Calu3 (cell line): Measurements from ENCODE around the gene DAAM1. TPM values are rescaled to one million over a fixed set of nuclear protein-coding genes. Genes with fewer than 3 reads are reported as not detected.

Experiments
- BruUV-seq: library from RNA; stranded (reverse); fragments of 400-500 nt; replicated peaks from 2 replicates; lab custom pipeline; 2021; lab: Mats Ljungman, UMichigan
- CTCF ChIA-PET: fragments of 300-600 bp; sonication (Branson Sonifier 250); formaldehyde crosslinking; loops from one replicate; lab custom pipeline; 2022; ENCODE audit warnings: antibody characterized with exemption; lab: Charles Lee
- DNase-seq: peaks from one replicate; pipeline ENCODE4 v3.0.0; 2022
- H3K27ac Mint-ChIP-seq: one replicate; pipeline ENCODE4 v1.8.0; 2022; ENCODE audit warnings: mixed read lengths; ENCODE audit not compliant: unreplicated experiment
- H3K27me3 Mint-ChIP-seq: one replicate; pipeline ENCODE4 v1.8.0; 2022; ENCODE audit warnings: mixed read lengths; ENCODE audit not compliant: unreplicated experiment
- H3K36me3 Mint-ChIP-seq: one replicate; pipeline ENCODE4 v1.8.0; 2022; ENCODE audit warnings: mild to moderate bottlenecking, moderate library complexity, mixed read lengths; ENCODE audit not compliant: insufficient read depth, unreplicated experiment
- H3K4me1 Mint-ChIP-seq: one replicate; pipeline ENCODE4 v1.8.0; 2022; ENCODE audit warnings: mild to moderate bottlenecking, low read depth, mixed read lengths; ENCODE audit not compliant: unreplicated experiment
- H3K4me3 Mint-ChIP-seq: one replicate; pipeline ENCODE4 v1.8.0; 2022; ENCODE audit warnings: mild to moderate bottlenecking, low read depth, moderate library complexity, mixed read lengths; ENCODE audit not compliant: unreplicated experiment
- H3K9me3 Mint-ChIP-seq: one replicate; pipeline ENCODE4 v1.8.0; 2022; ENCODE audit warnings: low read depth, mixed read lengths; ENCODE audit not compliant: unreplicated experiment
- CTCF ChIP-seq: fragments of 200-600 bp; IDR thresholded peaks from one replicate; pipeline ENCODE4 v1.8.0; 2022; ENCODE audit warnings: antibody characterized with exemption; ENCODE audit not compliant: unreplicated experiment
- intact Hi-C: fragments of 100-400 bp; cut with micrococcal nuclease; formaldehyde crosslinking; loops from one replicate; pipeline ENCODE4 v1.10.0; 2022; ENCODE audit not compliant: unreplicated experiment
- total RNA-seq: library from RNA; stranded (reverse); gene quantifications from 2 replicates; pipeline ENCODE4 v1.2.3, GENCODE V29; 2022

DAAM1 gene
- total RNA-seq, 1 experiment from 2014 or later, result 28.9 TPM

- no peak overlapping the region for H3K4me3 Mint-ChIP-seq
- TF ChIP-seq CTCF, result no peak
- H3K4me1 Mint-ChIP-seq, result no peaks in the 10 kb centered on the region
- H3K27ac Mint-ChIP-seq, result no peak overlapping the region
- CTCF ChIA-PET, result interaction anchor here (0.6 kb wide), 1 partner anchor 92 kb away, joined by 8 read pairs; no protein-coding TSS in a partner anchor
- no peaks in the 10 kb centered on the region for H3K36me3 Mint-ChIP-seq
- intact Hi-C loops, result no loop called here
- BruUV-seq, result no TSS peak
- DNase-seq, result no peak
- no peaks in the 10 kb centered on the region for H3K27me3 Mint-ChIP-seq
- no peaks in the 10 kb centered on the region for H3K9me3 Mint-ChIP-seq
Observed at GRCh38 chr14:59377991-59378601, 189.6 kb downstream of the DAAM1 start.

GRCh38 chr14:59389936-59390335 lies 201.5 kb downstream of the DAAM1 start:
- no peak overlapping the region for H3K4me3 Mint-ChIP-seq
- H3K4me1 Mint-ChIP-seq, result no peaks in the 10 kb centered on the region
- no peak overlapping the region for H3K27ac Mint-ChIP-seq
- H3K9me3 Mint-ChIP-seq, result peaks cover 2% of the 10 kb centered on the region
- DNase-seq, result no peak
- H3K36me3 Mint-ChIP-seq, result no peaks in the 10 kb centered on the region
- intact Hi-C loops, result no loop called here
- H3K27me3 Mint-ChIP-seq, result no peaks in the 10 kb centered on the region
- CTCF ChIA-PET, result no interaction called here
- no peak for TF ChIP-seq CTCF
- no TSS peak for BruUV-seq

GRCh38 chr14:59391388-59391787 lies 202.9 kb downstream of the DAAM1 start:
- Mint-ChIP-seq H3K9me3 (no peaks in the 10 kb centered on the region), H3K27ac (no peak overlapping the region), H3K27me3 (no peaks in the 10 kb centered on the region), H3K4me1 (no peaks in the 10 kb centered on the region), H3K36me3 (no peaks in the 10 kb centered on the region), H3K4me3 (no peak overlapping the region)
- DNase-seq, result no peak
- no TSS peak for BruUV-seq
- intact Hi-C loops, result no loop called here
- TF ChIP-seq CTCF, result no peak
- CTCF ChIA-PET, result no interaction called here

- intact Hi-C loops, result no loop called here
- Mint-ChIP-seq H3K27ac (no peak overlapping the region), H3K4me1 (no peaks in the 10 kb centered on the region), H3K36me3 (no peaks in the 10 kb centered on the region), H3K9me3 (no peaks in the 10 kb centered on the region), H3K27me3 (no peaks in the 10 kb centered on the region), H3K4me3 (no peak overlapping the region)
- BruUV-seq, result no TSS peak
- TF ChIP-seq CTCF, result no peak
- DNase-seq, result no peak
- CTCF ChIA-PET, result interaction anchor here (0.7 kb wide), 1 partner anchor 112 kb away, joined by 5 read pairs; no protein-coding TSS in a partner anchor
Observed at GRCh38 chr14:59394268-59394667, 205.8 kb downstream of the DAAM1 start.
